Sciatic nerve (tissue), 2 donors: ENCODE results near the gene STXBP1. TPM values are rescaled to one million over a fixed set of nuclear protein-coding genes. Genes with fewer than 3 reads are reported as not detected.

ENCODE experiments used
- ATAC-seq: fragments of 200-7000 bp; cut with Tn5 transposase; one replicate; pipeline ENCODE4 v1.9.1; 2020; ENCODE audit warnings: mild to moderate bottlenecking, moderate library complexity
- DNase-seq: peaks from one replicate; pipeline ENCODE4 v3.0.0-alpha.2; 2020; ENCODE audit warnings: low spot score
- intact Hi-C: fragments of 100-400 bp; cut with DNase I; formaldehyde crosslinking; loops from one replicate; pipeline ENCODE4 v1.14.2; 2022
- total RNA-seq: library from RNA; stranded (reverse); fragmentation: NEBNext Ultra II Directional; extraction: Animal tissue kit (Norgen Biotek cat#: 25700); gene quantifications from one replicate; pipeline ENCODE4 v1.2.1, GENCODE V29; 2021
- donor health status: DM: no; HTN: no; CAD: no.
- donor health status: DM: no; HTN: no; CAD: no.

The STXBP1 gene
- total RNA-seq: 113 TPM

GRCh38 chr9:127611899-127612790, at the start of gene STXBP1:
Gene STXBP1 (plus strand): TSS chr9:127612277. CDS start chr9:127612404, 127 bp downstream.
- intact Hi-C loops: no loop called here
- ATAC-seq (peak; percentile 77), DNase-seq (peak; percentile 93)

DNA sequence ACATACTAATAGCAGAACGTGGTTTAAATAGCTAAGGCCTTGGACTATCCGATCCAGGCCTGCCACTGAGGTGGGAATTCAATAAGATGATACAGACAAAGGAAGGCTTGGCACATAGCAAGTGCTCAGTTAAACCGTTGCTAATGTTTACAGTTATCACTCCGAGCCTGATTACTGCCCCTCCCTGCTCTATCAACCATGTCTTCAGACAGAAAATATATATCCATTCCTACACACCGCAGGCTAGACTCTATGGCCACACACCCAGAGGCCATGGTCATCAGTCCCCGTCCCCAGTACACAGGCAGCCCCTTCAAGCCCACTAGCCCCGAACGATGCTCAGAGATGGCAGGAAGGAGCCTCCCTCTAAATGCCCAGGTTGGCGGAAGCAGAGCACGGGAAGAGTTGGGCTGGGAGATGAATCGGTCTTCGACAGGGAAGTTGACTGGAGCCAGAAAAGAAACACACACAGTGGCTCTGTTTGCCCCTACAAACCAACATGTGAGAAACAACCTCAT, 49.7 kb upstream of the STXBP1 start:
- DNase-seq (no peak), ATAC-seq (no peak)
- intact Hi-C loops: no loop called here

DNA sequence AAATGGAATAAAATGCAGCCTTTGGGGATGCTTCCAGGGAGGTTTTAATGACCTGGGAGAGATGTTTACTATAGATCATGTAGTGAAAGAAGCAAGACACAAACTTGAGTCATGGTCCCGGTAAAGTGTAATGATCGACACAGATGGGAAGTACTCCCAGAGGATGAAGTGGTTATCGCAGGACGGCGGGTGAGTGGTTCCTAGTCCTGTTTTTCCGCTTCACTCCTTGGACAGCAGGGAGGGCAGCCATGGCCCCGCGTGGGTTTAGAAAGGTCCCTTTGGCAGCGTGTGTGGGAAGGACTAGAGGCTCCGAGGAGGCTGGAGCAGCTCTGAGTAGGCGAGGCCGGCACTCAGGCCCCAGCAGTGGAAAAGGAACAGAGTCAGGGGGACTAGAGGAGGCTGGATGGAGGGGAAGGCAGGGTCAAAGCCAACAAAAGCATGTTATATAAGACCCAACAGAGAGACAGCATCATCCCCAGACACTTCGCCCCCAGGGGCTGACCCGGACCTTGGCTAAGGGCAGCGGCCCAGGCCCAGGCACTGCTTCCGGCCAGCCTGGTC, 49.2 kb upstream of the STXBP1 start:
- intact Hi-C loops: no loop called here
- ATAC-seq (peak; percentile 28), DNase-seq (no peak)

- DNase-seq (no peak), ATAC-seq (no peak)
- intact Hi-C loops: no loop called here
Observed at GRCh38 chr9:127563579-127563978, 48.5 kb upstream of the STXBP1 start.

- ATAC-seq (no peak), DNase-seq (no peak)
- intact Hi-C loops: no loop called here
Observed at GRCh38 chr9:127565231-127565630, 46.8 kb upstream of the STXBP1 start.

GRCh38 chr9:127566351-127567001, 45.6 kb upstream of the STXBP1 start:
- ATAC-seq: no peak
- intact Hi-C loops: no loop called here
- DNase-seq: no peak

DNA sequence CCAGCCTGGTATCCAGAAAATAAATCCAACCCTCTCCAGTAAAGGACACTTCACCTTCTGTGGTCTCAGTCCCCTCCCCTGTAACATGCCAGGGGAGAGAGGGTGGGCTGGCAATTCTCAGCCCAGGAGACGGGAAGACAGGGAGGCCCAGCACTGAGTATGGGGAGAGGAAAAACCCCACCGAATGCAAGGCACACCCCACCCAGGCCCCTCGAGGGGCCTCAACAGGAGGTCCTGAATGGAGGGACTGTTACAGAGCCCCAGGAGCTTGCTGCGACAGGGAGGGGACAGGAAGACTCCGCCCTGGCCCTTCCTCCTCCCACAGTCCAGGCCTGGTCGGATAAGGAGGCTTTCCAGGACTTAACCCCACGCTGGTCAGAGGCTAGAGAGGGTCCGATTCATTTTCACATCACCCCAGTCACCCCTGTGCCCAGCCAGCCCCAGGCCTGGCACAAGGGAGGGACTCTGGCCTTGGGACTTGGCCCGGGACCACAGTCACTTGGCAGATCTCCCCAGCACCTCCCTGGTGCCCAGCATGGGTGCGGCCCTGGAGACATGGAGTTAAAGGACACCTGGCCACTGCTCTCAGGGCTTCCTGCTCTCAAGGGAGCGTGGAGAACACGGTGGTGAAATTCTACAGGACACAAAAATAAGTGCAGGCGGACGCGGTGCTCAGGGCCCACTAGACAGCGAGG, 44.9 kb upstream of the STXBP1 start:
- peak; percentile 67 for ATAC-seq
- peak; percentile 80 for DNase-seq
- intact Hi-C loops: no loop called here

GRCh38 chr9:127567730-127568617, 44.1 kb upstream of the STXBP1 start:
- ATAC-seq (peak; percentile 14), DNase-seq (peak; percentile 73)
- intact Hi-C loops: no loop called here

DNA sequence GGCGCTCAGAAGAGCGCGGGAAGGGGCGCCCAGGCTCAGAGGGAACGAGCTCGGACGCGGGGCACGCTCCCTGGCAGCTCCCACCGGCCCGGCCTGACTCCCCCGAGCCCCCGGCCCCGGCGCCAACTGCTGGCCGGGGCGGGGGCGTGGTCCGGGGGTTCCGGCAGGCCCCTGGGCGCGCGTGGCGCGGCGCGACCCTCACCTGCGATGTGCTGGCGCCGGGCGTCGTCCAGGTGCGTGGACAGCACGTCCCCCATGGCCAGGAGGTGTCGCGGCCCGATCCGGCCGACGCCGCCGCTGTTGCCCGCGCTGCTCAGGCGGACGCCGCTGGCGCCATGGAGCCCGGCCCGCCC, 43.5 kb upstream of the STXBP1 start:
- intact Hi-C loops: no loop called here

GRCh38 chr9:127568971-127569885, 42.8 kb upstream of the STXBP1 start:
- ATAC-seq (peak; percentile 89), DNase-seq (peak; percentile 90)
- intact Hi-C loops: no loop called here

More for the DNA sequence above, 43.5 kb upstream of the STXBP1 start:
- no peak for DNase-seq
- no peak for ATAC-seq

- peak; percentile 1 for ATAC-seq
- intact Hi-C loops: no loop called here
- no peak for DNase-seq
Observed at GRCh38 chr9:127569886-127570401, 42.1 kb upstream of the STXBP1 start.

DNA sequence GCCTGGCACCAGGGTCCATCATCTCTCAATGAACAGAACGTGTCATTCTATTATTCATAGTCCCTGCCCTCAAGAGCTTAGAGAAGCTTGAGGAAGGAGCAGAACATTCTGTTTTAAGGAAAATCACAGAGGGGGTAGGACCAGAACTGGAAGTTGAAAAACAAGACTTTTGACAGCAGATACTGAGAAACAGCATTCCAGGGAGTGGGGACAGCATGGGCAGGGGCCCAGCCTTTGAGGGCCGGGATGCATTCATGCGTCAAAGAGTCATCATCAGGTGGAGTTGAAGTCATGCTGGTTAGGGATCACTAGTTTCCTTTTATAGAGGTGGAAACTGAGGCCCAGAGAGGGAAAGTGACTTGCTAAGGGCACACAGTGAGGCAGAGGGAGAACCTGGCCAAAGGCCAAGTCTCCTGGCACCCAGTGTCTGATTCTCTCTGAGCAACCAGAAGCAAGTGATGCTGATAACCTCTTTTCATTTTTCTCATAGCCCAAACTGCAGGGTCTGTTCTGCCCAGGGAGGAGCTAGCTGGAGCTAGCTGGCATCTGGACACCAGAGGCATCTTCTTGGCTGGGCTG, 41.5 kb upstream of the STXBP1 start:
- no peak for ATAC-seq
- intact Hi-C loops: no loop called here
- DNase-seq: no peak

- DNase-seq (no peak), ATAC-seq (no peak)
- intact Hi-C loops: no loop called here
Observed at GRCh38 chr9:127571971-127572370, 40.1 kb upstream of the STXBP1 start.

DNA sequence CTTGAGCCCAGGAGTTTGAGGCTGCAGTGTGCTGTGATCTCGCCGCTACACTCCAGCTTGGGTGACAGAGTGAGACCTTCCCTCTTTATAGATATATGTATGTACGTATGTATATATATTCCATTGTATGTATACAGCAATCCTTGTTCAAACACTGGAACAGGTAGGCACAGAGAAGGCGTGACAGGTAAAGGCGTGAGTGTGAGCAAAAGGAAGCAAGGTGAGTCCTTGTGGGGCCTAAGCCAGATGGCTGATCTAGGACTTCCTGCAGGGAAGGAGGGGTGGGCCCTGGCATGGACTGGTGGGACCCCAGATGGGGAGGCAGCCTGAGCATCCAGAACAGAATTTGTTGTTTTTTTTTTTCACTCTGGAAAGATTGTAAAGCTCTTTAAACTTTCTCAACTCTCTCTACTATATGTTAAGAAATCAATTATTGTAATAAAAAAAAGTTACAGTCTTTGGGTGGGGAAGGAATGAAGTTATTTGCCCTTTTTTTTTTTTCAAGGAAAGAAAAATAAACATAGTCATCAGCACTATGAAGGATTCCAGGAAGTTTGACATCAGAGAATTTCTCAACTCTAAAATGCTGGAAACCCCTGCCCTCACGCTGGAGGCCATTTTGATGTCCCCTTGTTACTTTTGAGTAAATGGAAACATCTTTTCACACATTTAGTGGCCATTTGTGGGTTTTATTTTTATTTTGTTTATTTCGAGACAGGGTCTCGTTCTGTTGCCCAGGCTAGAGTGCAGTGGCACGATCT, 38.9 kb upstream of the STXBP1 start:
- intact Hi-C loops: no loop called here
- ATAC-seq (peak; percentile 45), DNase-seq (no peak)

DNA sequence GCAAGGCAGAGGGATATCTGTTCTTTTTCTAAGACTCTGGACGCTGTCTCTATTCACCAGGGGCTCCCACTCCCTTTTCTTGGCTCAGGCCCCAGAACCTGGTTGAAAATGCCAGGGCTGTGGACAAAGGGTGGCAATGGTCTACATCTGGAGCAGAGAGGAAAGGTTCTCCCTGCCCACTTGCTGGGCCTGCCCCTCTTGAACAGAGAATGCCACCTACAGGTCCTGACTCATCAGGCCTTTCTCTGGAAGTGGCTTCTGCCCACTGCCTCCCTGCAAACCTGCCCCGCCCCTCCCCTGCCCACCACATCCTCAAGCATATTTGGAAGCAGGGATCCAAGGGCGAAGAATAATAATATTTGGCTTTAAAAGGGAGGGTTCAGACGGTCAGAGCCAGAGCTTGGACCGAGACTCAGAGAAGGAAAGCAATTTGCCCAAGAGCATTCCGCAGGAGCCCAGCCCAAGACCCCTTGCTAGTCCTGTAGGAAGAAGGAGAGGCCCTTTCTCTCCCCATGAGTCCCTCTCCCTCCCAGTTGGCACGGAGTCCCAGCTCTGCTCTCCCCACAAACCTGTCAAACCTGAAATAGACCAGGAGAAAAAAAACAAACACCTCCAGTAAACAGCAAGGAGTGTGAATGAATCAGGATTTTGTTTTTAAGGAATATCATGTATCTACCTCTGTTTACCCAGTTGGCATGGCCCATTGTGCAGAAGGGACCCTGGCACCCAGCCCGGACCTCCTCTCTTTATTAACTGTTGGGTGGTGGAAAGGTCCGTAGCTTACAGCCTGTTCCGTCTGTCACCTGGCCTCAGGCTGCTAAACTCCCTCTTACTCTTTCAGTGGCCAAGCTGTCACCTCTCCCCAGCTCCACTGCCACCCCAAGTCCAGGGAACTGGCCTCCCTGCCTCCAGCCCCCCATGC, 37.7 kb upstream of the STXBP1 start:
- intact Hi-C loops: no loop called here
- ATAC-seq (no peak), DNase-seq (no peak)
